Retinal pigment epithelial cell (primary cell): Measurements from ENCODE around the gene MISP.

Source experiments
- DNase-seq: peaks from one replicate; pipeline ENCODE4 v3.0.0-alpha.2; 2010; ENCODE audit warnings: low read depth
- H3K4me3 ChIP-seq: 2 replicates; pipeline ENCODE4 v1.5.1; 2011; ENCODE audit warnings: mild to moderate bottlenecking, low read length, control low read depth, moderate library complexity
- TF ChIP-seq, protein P1 (sequence below): conservative IDR thresholded peaks from 2 replicates; pipeline ENCODE4 v1.5.1; 2011; ENCODE audit warnings: low read depth, low read length, control low read depth, inconsistent platforms

Gene MISP

DNA sequence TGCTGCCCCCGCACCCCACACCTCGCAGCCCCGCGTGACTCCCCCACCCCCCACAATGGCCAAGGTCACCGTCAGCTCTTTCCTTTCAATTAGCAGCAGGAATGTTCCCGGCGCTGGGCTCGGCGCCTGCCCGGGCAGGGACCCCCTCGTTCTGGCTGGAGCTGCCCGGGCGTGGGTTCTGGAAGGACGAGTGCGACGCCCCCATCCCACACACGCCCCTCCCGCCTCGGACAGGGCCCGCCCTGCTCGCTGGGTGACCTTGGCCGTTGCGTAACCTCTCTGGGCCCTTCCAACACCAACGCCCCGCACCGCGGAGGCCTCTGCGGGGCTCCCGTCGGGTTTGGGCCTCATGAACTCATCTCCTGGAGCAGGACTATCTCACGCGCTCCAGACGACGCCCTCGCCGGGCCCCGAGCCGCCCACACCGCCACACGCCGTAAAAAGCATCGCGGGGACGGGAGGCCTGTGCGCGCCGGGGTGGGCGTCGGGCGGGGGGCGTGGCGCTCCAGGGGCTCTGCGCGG, 31.9 kb upstream of the MISP start:
- TF ChIP-seq, protein P1, sequence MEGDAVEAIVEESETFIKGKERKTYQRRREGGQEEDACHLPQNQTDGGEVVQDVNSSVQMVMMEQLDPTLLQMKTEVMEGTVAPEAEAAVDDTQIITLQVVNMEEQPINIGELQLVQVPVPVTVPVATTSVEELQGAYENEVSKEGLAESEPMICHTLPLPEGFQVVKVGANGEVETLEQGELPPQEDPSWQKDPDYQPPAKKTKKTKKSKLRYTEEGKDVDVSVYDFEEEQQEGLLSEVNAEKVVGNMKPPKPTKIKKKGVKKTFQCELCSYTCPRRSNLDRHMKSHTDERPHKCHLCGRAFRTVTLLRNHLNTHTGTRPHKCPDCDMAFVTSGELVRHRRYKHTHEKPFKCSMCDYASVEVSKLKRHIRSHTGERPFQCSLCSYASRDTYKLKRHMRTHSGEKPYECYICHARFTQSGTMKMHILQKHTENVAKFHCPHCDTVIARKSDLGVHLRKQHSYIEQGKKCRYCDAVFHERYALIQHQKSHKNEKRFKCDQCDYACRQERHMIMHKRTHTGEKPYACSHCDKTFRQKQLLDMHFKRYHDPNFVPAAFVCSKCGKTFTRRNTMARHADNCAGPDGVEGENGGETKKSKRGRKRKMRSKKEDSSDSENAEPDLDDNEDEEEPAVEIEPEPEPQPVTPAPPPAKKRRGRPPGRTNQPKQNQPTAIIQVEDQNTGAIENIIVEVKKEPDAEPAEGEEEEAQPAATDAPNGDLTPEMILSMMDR = no peak
- no peak overlapping the region for H3K4me3 ChIP-seq
- no peak for DNase-seq

DNA sequence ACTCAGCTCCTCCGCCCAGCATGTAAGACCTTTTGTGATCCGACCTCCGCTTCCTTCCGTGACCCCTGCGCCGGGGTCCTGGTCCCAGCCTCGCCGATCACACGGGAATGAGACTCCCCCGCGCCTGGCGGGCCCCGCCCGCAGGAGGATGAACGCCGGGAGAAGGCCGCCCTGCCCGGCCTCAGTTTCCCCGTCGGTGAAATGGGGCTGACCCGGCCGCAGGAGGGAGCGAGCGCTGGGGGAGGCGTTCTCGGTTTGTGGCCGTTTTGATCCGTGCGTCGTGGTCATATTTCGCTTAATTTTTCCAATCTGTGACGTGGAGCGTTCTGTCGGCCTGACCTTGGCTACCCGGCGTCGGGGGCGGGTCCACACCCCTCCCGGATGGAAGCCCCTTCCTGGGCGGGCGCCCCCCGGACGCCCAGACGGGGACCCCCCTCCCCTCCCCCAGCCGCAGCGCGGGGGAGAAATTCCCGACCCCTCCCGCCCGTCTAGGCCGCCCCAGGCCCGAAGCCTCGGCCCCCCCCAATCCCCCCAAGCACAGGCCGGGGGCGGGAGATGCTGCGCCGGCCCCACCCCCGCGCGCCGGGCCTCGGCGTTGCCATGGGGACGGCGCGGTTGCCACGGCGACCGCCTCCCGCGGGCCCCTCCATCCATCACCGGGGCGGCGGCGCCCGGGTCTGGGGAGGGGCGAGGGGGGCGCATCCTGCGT, 31.1 kb upstream of the MISP start:
- peak overlapping the region; percentile 8 for H3K4me3 ChIP-seq
- TF ChIP-seq, protein P1 = no peak
- no peak for DNase-seq

DNA sequence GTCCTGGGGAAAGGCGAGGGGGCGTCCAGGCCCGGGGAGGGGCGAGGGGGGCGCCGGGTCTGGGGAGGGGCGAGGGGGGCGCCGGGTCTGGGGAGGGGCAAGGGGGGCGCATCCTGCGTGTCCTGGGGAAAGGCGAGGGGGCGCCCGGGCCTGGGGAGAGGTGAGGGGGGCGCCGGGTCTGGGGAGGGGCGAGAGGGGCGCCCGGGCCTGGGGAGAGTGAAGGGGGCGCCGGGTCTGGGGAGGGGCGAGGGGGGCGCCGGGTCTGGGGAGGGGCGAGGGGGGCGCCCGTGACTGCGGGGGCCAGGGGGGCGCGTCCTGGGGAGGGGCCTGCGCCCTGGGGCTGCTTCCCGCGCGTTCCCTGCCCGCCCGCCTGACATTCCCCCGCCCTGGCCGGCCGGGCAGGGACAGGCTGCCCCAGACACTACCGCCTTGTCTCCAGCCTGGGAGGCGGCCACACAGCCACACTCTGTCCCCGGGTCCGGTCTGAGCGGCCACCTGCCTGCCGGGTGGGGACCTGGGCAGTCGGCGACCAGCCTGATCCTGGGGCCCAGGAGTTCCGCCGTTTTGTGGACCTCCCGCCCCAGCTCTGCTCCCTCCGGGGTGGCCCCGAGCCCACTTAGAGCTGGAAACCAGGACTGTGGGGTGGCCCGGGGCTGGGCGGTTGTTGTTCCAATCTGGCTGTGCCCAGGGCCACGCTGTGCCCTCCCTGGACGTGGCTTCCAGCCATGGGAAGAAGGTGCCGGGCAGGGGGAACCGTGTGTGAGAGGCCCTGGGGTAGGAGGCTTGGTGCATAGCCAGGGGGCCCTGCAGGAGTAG, 30.4 kb upstream of the MISP start:
- TF ChIP-seq, protein P1 = no peak
- no peak for DNase-seq
- no peak overlapping the region for H3K4me3 ChIP-seq

DNA sequence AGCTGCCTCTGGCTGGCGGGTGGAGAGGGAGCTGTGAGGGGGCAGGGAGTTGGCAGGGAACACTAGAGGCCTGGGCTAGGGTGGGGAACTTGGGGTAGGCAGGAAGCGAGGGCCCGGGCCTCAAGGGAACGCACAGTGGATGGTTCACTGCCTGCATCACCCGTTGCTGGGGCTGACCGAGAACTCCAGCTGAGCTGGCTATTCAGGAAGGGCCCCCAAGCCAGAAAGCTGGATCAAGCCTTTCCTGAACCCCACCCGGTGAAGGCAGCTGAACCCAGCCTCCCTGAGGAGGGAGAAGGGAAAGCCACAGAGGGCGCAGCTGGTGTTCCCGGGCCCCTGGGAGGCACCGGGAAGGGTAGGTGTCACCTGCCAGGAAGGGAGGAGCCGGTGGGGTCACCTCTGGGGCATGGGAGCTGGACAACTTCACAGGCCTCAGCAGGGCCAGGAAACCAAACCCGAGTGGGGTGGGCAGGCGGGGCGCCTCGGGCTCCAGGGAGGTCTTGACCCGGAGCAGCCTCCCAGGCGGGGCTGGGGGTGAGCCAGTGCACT, 28.3 kb upstream of the MISP start:
- DNase-seq = no peak
- no peak overlapping the region for H3K4me3 ChIP-seq
- TF ChIP-seq, protein P1 = no peak

DNA sequence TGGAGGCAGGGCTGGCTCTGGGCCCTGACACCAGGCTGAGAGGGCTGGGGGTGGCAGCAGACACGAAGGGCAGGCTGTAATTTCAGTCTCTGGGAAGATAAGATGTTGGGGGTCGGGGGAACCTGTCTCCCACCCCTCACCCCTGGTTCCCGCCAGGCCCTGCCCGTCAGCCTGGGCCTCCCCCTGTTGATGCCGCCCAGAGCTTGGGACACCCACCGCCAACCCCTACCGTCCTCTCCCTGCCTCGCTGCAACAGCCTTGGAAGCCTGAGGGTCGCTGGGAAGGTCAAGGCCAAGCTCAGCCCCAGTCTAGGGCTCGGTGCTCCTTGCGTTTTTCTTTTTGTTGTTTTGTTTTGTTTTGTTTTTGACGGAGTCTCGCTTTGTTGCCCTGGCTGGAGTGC, 27.7 kb upstream of the MISP start:
- no peak for DNase-seq
- no peak overlapping the region for H3K4me3 ChIP-seq
- TF ChIP-seq, protein P1 = no peak

DNA sequence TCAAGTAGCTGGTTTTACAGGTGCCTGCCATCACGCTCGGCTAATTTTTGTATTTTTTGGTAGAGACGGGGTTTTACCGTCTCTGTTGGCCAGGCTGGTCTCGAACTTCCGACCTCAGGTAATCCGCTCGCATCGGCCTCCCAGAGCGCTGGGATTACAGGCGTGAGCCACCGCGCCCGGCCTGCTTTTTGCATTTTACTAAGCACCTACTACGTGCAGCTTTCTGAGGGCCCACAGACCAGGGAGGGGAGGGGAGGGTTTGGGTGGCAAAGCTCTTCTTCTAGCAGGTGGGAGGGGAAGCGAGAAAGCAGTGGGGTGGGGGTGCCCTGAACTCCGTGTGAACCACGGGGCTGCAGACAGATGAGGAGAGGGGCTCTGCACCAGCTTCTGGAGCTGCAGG, 27.2 kb upstream of the MISP start:
- no peak overlapping the region for H3K4me3 ChIP-seq
- TF ChIP-seq, protein P1 = no peak
- DNase-seq = no peak
